H1 (cell line): ENCODE results near the gene HINT2.

Experiments
- CBX5 ChIP-seq: fragments of 300-800, 300-1000 bp; sonication (generic); IDR thresholded peaks from 2 replicates; pipeline ENCODE4 v1.7.1; 2016; ENCODE audit warnings: antibody characterized with exemption, low read length, low read depth
- CEBPB ChIP-seq: IDR thresholded peaks from 2 replicates; pipeline ENCODE4 v1.6.1; 2012; ENCODE audit warnings: low read depth, low read length
- CREB1 ChIP-seq: IDR thresholded peaks from 2 replicates; pipeline ENCODE4 v1.6.1; 2012; ENCODE audit warnings: inconsistent platforms
- EZH2 ChIP-seq: fragments of 200-600 bp; sonication (generic); IDR thresholded peaks from 2 replicates; pipeline ENCODE4 v1.7.1; 2012; ENCODE audit warnings: low read depth, mild to moderate bottlenecking, moderate library complexity, low read length, inconsistent platforms; ENCODE audit not compliant: severe bottlenecking
- GABPA ChIP-seq: IDR thresholded peaks from 2 replicates; pipeline ENCODE4 v1.6.1; 2011; ENCODE audit warnings: mild to moderate bottlenecking, low read length, moderate library complexity, borderline replicate concordance; ENCODE audit not compliant: insufficient read depth
- GTF2F1 ChIP-seq: IDR thresholded peaks from 2 replicates; pipeline ENCODE4 v1.6.1; 2012; ENCODE audit warnings: low read depth, low read length, improper control_type of control experiment, borderline replicate concordance
- HDAC2 ChIP-seq, 2 experiments: fragments of 300-600 bp in 1 of 2; sonication (generic) in 1 of 2; IDR thresholded peaks; 2 replicates each; pipeline ENCODE4 v1.6.1; 2011 to 2012; ENCODE audit warnings: low read depth in 2 of 2, low read length in 2 of 2, mild to moderate bottlenecking in 2 of 2, moderate library complexity in 2 of 2, borderline replicate concordance in 1 of 2, inconsistent platforms in 1 of 2
- POLR2A ChIP-seq, 2 experiments: IDR thresholded peaks; 1 replicate in 1 of 2; 2 replicates in 1 of 2; pipeline ENCODE4 v1.6.1; 2011; ENCODE audit warnings: low read depth in 2 of 2, low read length in 2 of 2, mild to moderate bottlenecking in 2 of 2; ENCODE audit errors: control extremely low read depth in 1 of 2
- POLR2AphosphoS5 ChIP-seq: IDR thresholded peaks from 2 replicates; pipeline ENCODE4 v1.6.1; 2011; ENCODE audit warnings: low read depth, low read length
- SIN3A ChIP-seq, 2 experiments: IDR thresholded peaks in 1 of 2; conservative IDR thresholded peaks in 1 of 2; 2 replicates each; pipeline ENCODE4 v1.6.1; 2011 to 2012; ENCODE audit warnings: low read length in 2 of 2, improper control_type of control experiment in 1 of 2, low read depth in 1 of 2, mild to moderate bottlenecking in 1 of 2
- ZNF274 ChIP-seq: IDR thresholded peaks from 2 replicates; pipeline ENCODE4 v1.7.0; 2012; ENCODE audit warnings: low read length, borderline replicate concordance; ENCODE audit errors: extremely low read depth
- TF ChIP-seq, protein P1 (sequence below), 3 experiments: IDR thresholded peaks; 1 replicate in 2 of 3; 2 replicates in 1 of 3; pipeline versions ENCODE4 v1.5.1 to v1.6.1; 2011; ENCODE audit warnings: low read length in 3 of 3, mild to moderate bottlenecking in 3 of 3, inconsistent platforms in 2 of 3, low read depth in 1 of 3, moderate library complexity in 1 of 3; ENCODE audit not compliant: insufficient read depth in 1 of 3; ENCODE audit errors: control extremely low read depth in 1 of 3
- TF ChIP-seq, protein P2 (sequence below): IDR thresholded peaks from 2 replicates; pipeline ENCODE4 v1.6.1; 2012; ENCODE audit warnings: inconsistent platforms

DNA sequence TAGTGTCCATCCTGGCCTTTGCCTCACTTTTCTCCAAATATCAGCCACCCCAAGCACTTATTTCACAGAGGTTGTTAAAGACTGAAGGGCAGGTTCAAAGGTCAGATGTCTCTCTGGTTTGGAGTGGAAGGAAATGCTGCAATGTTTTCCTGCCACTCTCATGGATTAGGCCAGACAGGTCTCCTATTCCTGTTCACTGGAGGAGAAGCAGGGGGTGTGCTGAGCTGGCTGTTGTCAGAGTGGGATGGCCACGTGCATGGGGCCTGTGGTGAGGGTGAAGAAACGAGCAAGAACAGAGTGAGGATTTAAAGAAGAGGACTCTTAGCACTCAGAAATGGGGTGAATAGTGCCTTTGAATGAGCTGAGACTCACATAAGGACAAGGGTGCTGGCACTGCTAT is 20.9 kb upstream of the HINT2 start:
- TF ChIP-seq, protein P1, sequence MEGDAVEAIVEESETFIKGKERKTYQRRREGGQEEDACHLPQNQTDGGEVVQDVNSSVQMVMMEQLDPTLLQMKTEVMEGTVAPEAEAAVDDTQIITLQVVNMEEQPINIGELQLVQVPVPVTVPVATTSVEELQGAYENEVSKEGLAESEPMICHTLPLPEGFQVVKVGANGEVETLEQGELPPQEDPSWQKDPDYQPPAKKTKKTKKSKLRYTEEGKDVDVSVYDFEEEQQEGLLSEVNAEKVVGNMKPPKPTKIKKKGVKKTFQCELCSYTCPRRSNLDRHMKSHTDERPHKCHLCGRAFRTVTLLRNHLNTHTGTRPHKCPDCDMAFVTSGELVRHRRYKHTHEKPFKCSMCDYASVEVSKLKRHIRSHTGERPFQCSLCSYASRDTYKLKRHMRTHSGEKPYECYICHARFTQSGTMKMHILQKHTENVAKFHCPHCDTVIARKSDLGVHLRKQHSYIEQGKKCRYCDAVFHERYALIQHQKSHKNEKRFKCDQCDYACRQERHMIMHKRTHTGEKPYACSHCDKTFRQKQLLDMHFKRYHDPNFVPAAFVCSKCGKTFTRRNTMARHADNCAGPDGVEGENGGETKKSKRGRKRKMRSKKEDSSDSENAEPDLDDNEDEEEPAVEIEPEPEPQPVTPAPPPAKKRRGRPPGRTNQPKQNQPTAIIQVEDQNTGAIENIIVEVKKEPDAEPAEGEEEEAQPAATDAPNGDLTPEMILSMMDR (IDR thresholded peaks at IDR 0.05; ENCODE audit: control extremely low read depth in 1 of 3, insufficient read depth in 1 of 3, low read depth in 1 of 3, low read length in 3 of 3): no peak
- TF ChIP-seq GTF2F1 (no peak), CREB1 (no peak), ZNF274 (no peak), SIN3A (conservative IDR thresholded peaks at IDR 0.05 in 1 of 2, IDR thresholded peaks at IDR 0.05 in 1 of 2; ENCODE audit: low read depth in 1 of 2, low read length in 2 of 2) (no peak), CBX5 (no peak), GABPA (no peak), POLR2A (IDR thresholded peaks at IDR 0.05; ENCODE audit: control extremely low read depth in 1 of 2, low read depth in 2 of 2, low read length in 2 of 2) (no peak), EZH2 (no peak), CEBPB (no peak), HDAC2 (IDR thresholded peaks at IDR 0.05; ENCODE audit: borderline replicate concordance in 1 of 2, low read depth in 2 of 2, low read length in 2 of 2) (no peak), POLR2AphosphoS5 (no peak)
- TF ChIP-seq, protein P2, sequence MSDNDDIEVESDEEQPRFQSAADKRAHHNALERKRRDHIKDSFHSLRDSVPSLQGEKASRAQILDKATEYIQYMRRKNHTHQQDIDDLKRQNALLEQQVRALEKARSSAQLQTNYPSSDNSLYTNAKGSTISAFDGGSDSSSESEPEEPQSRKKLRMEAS: no peak
